Prostate gland (tissue), 2 donors: ENCODE results near the gene GPR17.

Experiments used
- CTCF ChIP-seq, 4 experiments: fragments of 200-600 bp in 2 of 4; fragments of 450-650 bp in 2 of 4; sonication (generic) in 2 of 4; IDR thresholded peaks; 1 replicate in 3 of 4; 2 replicates in 1 of 4; pipeline ENCODE4 v1.5.1; 2016 to 2019; ENCODE audit warnings: antibody characterized with exemption in 4 of 4, mild to moderate bottlenecking in 2 of 4, moderate library complexity in 2 of 4
- POLR2AphosphoS5 ChIP-seq: sonication (generic); formaldehyde crosslinking; IDR thresholded peaks from one replicate; pipeline ENCODE4 v1.6.1; 2017; ENCODE audit warnings: antibody characterized with exemption

- TF ChIP-seq POLR2AphosphoS5 (no peak), CTCF (IDR thresholded peaks at IDR 0.05) (no peak)
These were observed 16.3 kb upstream of the GPR17 start for GRCh38 chr2:127629637-127630036.
